ENCODE data around the gene RNF214.
"Not testable (repeated sequence)": the region's sequence is repeated elsewhere in the genome, so short reads cannot be mapped to it uniquely, and the experiment has no call there.

GRCh38 chr11:117183178-117183577 lies 49.3 kb upstream of the RNF214 start:
- TF ChIP-seq CTCF (IDR thresholded peaks at IDR 0.05; ENCODE audit: low read depth, low read length); EZH2phosphoT487 (IDR thresholded peaks at IDR 0.05; ENCODE audit: low read depth): not testable (repeated sequence)
